HEK293 (cell line): Measurements from ENCODE around the gene TBC1D22A.
"Not testable (repeated sequence)": the region's sequence is repeated elsewhere in the genome, so short reads cannot be mapped to it uniquely, and the experiment has no call there.

ENCODE experiments used
- CTCF ChIA-PET: fragments of 350-600 bp; formaldehyde crosslinking; extraction: SDS; loops from one replicate; lab custom pipeline; 2021; ENCODE audit warnings: antibody characterized with exemption; lab: Yijun Ruan, JAX
- POLR2A ChIA-PET: fragments of 300-600 bp; formaldehyde crosslinking; extraction: SDS; loops from one replicate; lab custom pipeline; 2020; ENCODE audit warnings: antibody characterized with exemption, inconsistent platforms; lab: Yijun Ruan, JAX
- H3K27ac ChIP-seq: fragments of 200-500 bp; sonication (Bioruptor generic); 2 replicates; pipeline ENCODE4 v1.5.1; 2014; ENCODE audit warnings: low read depth, low read length, control low read depth, inconsistent platforms; ENCODE audit errors: extremely low read depth
- H3K36me3 ChIP-seq, 2 experiments: fragments of 200-500 bp in 1 of 2; sonication (Bioruptor generic) in 1 of 2; 1 replicate in 1 of 2; 2 replicates in 1 of 2; pipeline ENCODE4 v1.5.1; 2014 to 2017; ENCODE audit warnings: inconsistent platforms in 2 of 2, low read length in 2 of 2; ENCODE audit not compliant: control insufficient read depth in 2 of 2, insufficient read depth in 1 of 2
- H3K4me1 ChIP-seq: fragments of 200-500 bp; sonication (Bioruptor generic); 2 replicates; pipeline ENCODE4 v1.5.1; 2014; ENCODE audit warnings: mild to moderate bottlenecking, low read length, inconsistent platforms; ENCODE audit not compliant: control insufficient read depth, insufficient read depth
- H3K4me3 ChIP-seq: 2 replicates; pipeline ENCODE4 v1.5.1; 2011; ENCODE audit warnings: low read depth, mild to moderate bottlenecking, control low read depth, low read length, moderate library complexity
- H3K9me3 ChIP-seq: fragments of 200-500 bp; sonication (Bioruptor generic); 2 replicates; pipeline ENCODE4 v1.5.1; 2014; ENCODE audit warnings: low read depth, low read length, inconsistent platforms; ENCODE audit not compliant: control insufficient read depth, insufficient read depth
- EGR2 ChIP-seq: fragments of 450-650 bp; formaldehyde crosslinking; IDR thresholded peaks from 2 replicates; pipeline ENCODE4 v1.5.1; 2016; ENCODE audit warnings: low read depth, missing biosample characterization, missing genetic modification characterization
- GLIS2 ChIP-seq: fragments of 450-650 bp; formaldehyde crosslinking; IDR thresholded peaks from 2 replicates; pipeline ENCODE4 v1.5.1; 2016; ENCODE audit warnings: missing biosample characterization, missing genetic modification characterization
- PRDM10 ChIP-seq: fragments of 450-650 bp; formaldehyde crosslinking; IDR thresholded peaks from 2 replicates; pipeline ENCODE4 v1.5.1; 2016; ENCODE audit warnings: missing biosample characterization, missing genetic modification characterization
- YY2 ChIP-seq: fragments of 450-650 bp; formaldehyde crosslinking; IDR thresholded peaks from 2 replicates; pipeline ENCODE4 v1.5.1; 2016; ENCODE audit warnings: missing biosample characterization, missing genetic modification characterization
- ZBTB26 ChIP-seq: fragments of 450-650 bp; formaldehyde crosslinking; optimal IDR thresholded peaks from 2 replicates; pipeline ENCODE3; 2016; ENCODE audit warnings: missing biosample characterization, mild to moderate bottlenecking, missing genetic modification characterization
- ZFHX2 ChIP-seq: fragments of 450-650 bp; formaldehyde crosslinking; conservative IDR thresholded peaks from 2 replicates; pipeline ENCODE4 v1.5.1; 2016; ENCODE audit warnings: missing biosample characterization, missing genetic modification characterization
- ZFP41 ChIP-seq: fragments of 450-650 bp; formaldehyde crosslinking; IDR thresholded peaks from 2 replicates; pipeline ENCODE4 v1.5.1; 2016; ENCODE audit warnings: missing biosample characterization, missing genetic modification characterization, borderline replicate concordance
- ZNF114 ChIP-seq: fragments of 450-650 bp; formaldehyde crosslinking; IDR thresholded peaks from 2 replicates; pipeline ENCODE4 v1.5.0; 2017; ENCODE audit warnings: missing biosample characterization, missing genetic modification characterization
- ZNF133 ChIP-seq: fragments of 450-650 bp; formaldehyde crosslinking; IDR thresholded peaks from 2 replicates; pipeline ENCODE4 v1.5.1; 2016; ENCODE audit warnings: missing biosample characterization, missing genetic modification characterization
- ZNF148 ChIP-seq: fragments of 450-650 bp; formaldehyde crosslinking; IDR thresholded peaks from 2 replicates; pipeline ENCODE4 v1.5.0; 2017; ENCODE audit warnings: missing biosample characterization, missing genetic modification characterization, borderline replicate concordance
- ZNF155 ChIP-seq: fragments of 450-650 bp; formaldehyde crosslinking; IDR thresholded peaks from 2 replicates; pipeline ENCODE4 v1.5.1; 2016; ENCODE audit warnings: missing biosample characterization, missing genetic modification characterization
- ZNF175 ChIP-seq: fragments of 450-650 bp; formaldehyde crosslinking; IDR thresholded peaks from 2 replicates; pipeline ENCODE4 v1.5.1; 2016; ENCODE audit warnings: missing biosample characterization, missing genetic modification characterization
- ZNF202 ChIP-seq: fragments of 450-650 bp; formaldehyde crosslinking; IDR thresholded peaks from 2 replicates; pipeline ENCODE4 v1.5.1; 2016; ENCODE audit warnings: missing biosample characterization, missing genetic modification characterization, borderline replicate concordance
- ZNF248 ChIP-seq: fragments of 450-650 bp; formaldehyde crosslinking; IDR thresholded peaks from 2 replicates; pipeline ENCODE4 v1.5.1; 2017; ENCODE audit warnings: missing biosample characterization, missing genetic modification characterization
- ZNF501 ChIP-seq: fragments of 450-650 bp; formaldehyde crosslinking; IDR thresholded peaks from 2 replicates; pipeline ENCODE4 v1.5.1; 2016; ENCODE audit warnings: missing biosample characterization, missing genetic modification characterization
- ZNF510 ChIP-seq: fragments of 450-650 bp; formaldehyde crosslinking; IDR thresholded peaks from 2 replicates; pipeline ENCODE4 v1.5.1; 2018; ENCODE audit warnings: mild to moderate bottlenecking, missing genetic modification characterization, missing biosample characterization; ENCODE audit not compliant: insufficient replicate concordance
- ZNF670 ChIP-seq: fragments of 450-650 bp; formaldehyde crosslinking; IDR thresholded peaks from 2 replicates; pipeline ENCODE4 v1.5.1; 2016; ENCODE audit warnings: missing biosample characterization, missing genetic modification characterization, low read depth
- ZNF701 ChIP-seq: fragments of 450-650 bp; formaldehyde crosslinking; IDR thresholded peaks from 2 replicates; pipeline ENCODE4 v1.5.1; 2016; ENCODE audit warnings: missing biosample characterization, missing genetic modification characterization
- TF ChIP-seq, protein P1 (sequence below): fragments of 450-650 bp; formaldehyde crosslinking; IDR thresholded peaks from 2 replicates; pipeline ENCODE4 v1.5.1; 2016; ENCODE audit warnings: missing biosample characterization, missing genetic modification characterization

TBC1D22A gene

DNA sequence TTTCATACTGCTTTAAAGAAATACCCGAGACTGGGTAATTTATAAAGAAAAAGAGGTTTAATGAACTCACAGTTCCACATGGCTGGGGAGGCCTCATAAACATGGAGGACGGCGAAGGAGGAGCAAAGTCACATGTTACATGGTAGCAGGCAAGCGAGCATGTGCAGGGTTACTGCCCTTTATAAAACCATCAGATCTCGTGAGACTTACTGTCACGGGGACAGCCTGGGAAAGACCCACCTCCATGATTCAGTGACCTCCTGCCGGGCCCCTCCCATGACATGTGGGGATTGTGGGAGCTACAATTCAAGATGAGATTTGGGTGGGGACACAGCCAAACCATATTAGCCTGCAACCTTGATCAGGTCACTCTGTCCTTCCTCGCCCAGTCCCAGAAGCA, 378.5 kb downstream of the TBC1D22A start:
- H3K36me3 ChIP-seq, POLR2A ChIA-PET, H3K4me1 ChIP-seq, H3K4me3 ChIP-seq, H3K27ac ChIP-seq, CTCF ChIA-PET, H3K9me3 ChIP-seq: not testable (repeated sequence)

DNA sequence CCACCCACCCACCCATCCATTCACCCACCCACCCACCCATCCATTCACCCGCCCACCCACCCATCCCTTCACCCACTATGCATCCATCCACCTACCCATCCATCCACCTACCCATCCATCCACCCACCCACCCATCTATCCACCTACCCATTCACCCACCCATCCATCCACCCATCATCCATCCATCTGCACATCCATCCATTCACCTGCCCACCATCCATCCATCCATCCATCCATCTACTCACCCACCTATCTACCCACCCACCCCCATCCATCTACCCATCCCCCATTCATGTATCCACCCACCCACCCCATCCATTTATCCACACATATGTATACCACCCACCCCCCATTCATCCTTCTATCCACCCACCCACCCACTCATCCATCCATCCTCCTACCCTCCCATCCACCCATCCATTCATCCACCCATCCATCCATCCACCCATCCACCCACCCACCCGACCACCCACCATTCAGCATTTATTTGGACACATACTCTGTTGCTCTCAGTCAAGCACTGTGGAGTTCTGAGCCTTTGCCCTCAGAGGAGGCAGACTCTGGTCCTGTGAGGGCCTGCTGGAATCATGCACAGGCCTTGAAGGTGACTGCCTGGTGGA, 380.1 kb downstream of the TBC1D22A start:
- POLR2A ChIA-PET = no interaction called here
- no peak overlapping the region for H3K27ac ChIP-seq
- no peak for TF ChIP-seq ZFP41 (tag by site-specific recombination)
- TF ChIP-seq ZNF510 (tag by site-specific recombination) = no peak
- TF ChIP-seq PRDM10 (tag by site-specific recombination) = no peak
- no peak for TF ChIP-seq ZNF155 (tag by site-specific recombination)
- no peak for TF ChIP-seq ZNF248 (tag by site-specific recombination)
- no peak for TF ChIP-seq ZNF701 (tag by site-specific recombination)
- TF ChIP-seq ZNF114 = no peak
- peak; percentile 82 for TF ChIP-seq ZFHX2 (tag by site-specific recombination)
- TF ChIP-seq ZBTB26 = no peak
- TF ChIP-seq EGR2 = peak; percentile 75
- no peak for TF ChIP-seq ZNF175 (tag by site-specific recombination)
- no peaks in the 10 kb centered on the region for H3K9me3 ChIP-seq
- no peak overlapping the region for H3K4me3 ChIP-seq
- CTCF ChIA-PET = no interaction called here
- no peaks in the 10 kb centered on the region for H3K4me1 ChIP-seq
- no peaks in the 10 kb centered on the region for H3K36me3 ChIP-seq

DNA sequence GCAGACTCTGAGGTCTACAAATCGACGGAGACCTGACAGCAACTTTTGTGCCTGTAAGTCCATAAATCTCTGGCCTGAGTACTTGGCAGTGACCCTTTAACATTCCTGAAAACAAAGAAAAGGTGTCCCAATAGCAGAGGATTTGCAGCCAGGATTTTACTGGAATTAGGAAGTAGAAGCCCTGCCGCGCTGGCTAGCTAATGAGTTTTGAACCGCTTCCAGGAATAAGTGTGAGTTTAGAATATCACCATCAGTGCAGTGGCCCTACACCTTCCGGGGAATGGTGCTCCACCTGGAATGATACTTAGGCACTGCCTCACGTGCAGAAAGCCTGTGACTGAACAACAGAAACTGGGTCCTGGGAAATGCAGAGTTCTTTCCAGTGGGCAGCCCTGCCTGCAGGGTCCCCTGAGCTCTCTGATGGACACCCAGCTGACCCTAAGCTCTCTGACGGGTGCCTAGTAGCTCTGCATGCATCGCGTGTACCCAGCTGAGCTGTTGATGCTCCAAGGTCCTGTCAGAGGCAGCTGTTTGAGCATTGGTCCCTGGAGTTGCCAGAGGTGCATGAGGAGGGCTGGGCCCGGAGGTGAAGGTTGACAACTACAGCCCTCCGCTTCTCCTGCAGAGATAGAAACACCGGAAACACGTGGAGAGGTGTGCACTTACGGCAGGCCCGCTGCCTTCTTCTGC, 380.9 kb downstream of the TBC1D22A start:
- no peak overlapping the region for H3K27ac ChIP-seq
- H3K36me3 ChIP-seq = no peaks in the 10 kb centered on the region
- H3K4me3 ChIP-seq = no peak overlapping the region
- CTCF ChIA-PET = no interaction called here
- no peaks in the 10 kb centered on the region for H3K9me3 ChIP-seq
- H3K4me1 ChIP-seq = no peaks in the 10 kb centered on the region
- POLR2A ChIA-PET = no interaction called here
- TF ChIP-seq, protein P1, sequence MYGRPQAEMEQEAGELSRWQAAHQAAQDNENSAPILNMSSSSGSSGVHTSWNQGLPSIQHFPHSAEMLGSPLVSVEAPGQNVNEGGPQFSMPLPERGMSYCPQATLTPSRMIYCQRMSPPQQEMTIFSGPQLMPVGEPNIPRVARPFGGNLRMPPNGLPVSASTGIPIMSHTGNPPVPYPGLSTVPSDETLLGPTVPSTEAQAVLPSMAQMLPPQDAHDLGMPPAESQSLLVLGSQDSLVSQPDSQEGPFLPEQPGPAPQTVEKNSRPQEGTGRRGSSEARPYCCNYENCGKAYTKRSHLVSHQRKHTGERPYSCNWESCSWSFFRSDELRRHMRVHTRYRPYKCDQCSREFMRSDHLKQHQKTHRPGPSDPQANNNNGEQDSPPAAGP (tag by site-specific recombination) = no peak
- TF ChIP-seq YY2 (tag by site-specific recombination) = no peak
- no peak for TF ChIP-seq ZNF133
- no peak for TF ChIP-seq ZNF670 (tag by site-specific recombination)
- TF ChIP-seq ZNF148 (tag by site-specific recombination) = no peak
- TF ChIP-seq ZNF202 (tag by site-specific recombination) = no peak
- no peak for TF ChIP-seq ZNF114
- TF ChIP-seq ZNF501 (tag by site-specific recombination) = no peak
- no peak for TF ChIP-seq GLIS2 (tag by site-specific recombination)
